NB4 (cell line): ENCODE results near the gene LIAS.

Experiments
- MYC ChIP-seq: IDR thresholded peaks from 2 replicates; pipeline ENCODE4 v1.6.1; 2011; ENCODE audit warnings: low read depth, low read length
- POLR2A ChIP-seq: IDR thresholded peaks from 2 replicates; pipeline ENCODE4 v1.6.1; 2011; ENCODE audit warnings: mild to moderate bottlenecking; ENCODE audit not compliant: insufficient read length; ENCODE audit errors: extremely low read depth
- TF ChIP-seq, protein P1 (sequence below): IDR thresholded peaks from one replicate; pipeline ENCODE4 v1.5.1; 2012; ENCODE audit warnings: low read depth, low read length
- TF ChIP-seq, protein P2 (sequence below): IDR thresholded peaks from 2 replicates; pipeline ENCODE4 v1.6.1; 2011; ENCODE audit warnings: low read depth, low read length

DNA sequence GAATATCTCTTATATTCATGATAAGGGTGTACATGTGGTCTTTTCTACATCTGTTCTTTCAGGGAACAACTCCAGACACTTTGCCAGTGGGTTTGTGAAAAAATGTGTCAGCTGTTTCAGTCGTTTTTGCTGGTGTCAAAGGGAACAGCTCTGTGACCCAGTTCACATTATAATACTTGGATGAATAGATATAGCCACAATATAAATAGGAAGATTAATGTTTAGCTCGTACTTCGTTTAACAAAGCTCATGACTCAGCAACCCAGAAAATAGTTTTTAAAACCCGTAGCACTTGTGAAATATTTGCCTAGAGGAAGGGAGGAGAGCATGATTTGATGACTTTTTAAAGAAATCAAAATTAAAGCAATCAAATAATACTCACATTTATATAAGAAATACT, 7.9 kb downstream of the LIAS start:
- TF ChIP-seq, protein P1, sequence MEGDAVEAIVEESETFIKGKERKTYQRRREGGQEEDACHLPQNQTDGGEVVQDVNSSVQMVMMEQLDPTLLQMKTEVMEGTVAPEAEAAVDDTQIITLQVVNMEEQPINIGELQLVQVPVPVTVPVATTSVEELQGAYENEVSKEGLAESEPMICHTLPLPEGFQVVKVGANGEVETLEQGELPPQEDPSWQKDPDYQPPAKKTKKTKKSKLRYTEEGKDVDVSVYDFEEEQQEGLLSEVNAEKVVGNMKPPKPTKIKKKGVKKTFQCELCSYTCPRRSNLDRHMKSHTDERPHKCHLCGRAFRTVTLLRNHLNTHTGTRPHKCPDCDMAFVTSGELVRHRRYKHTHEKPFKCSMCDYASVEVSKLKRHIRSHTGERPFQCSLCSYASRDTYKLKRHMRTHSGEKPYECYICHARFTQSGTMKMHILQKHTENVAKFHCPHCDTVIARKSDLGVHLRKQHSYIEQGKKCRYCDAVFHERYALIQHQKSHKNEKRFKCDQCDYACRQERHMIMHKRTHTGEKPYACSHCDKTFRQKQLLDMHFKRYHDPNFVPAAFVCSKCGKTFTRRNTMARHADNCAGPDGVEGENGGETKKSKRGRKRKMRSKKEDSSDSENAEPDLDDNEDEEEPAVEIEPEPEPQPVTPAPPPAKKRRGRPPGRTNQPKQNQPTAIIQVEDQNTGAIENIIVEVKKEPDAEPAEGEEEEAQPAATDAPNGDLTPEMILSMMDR: no peak
- no peak for TF ChIP-seq POLR2A
- no peak for TF ChIP-seq MYC
- TF ChIP-seq, protein P2, sequence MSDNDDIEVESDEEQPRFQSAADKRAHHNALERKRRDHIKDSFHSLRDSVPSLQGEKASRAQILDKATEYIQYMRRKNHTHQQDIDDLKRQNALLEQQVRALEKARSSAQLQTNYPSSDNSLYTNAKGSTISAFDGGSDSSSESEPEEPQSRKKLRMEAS: no peak
